Prostate gland (tissue), 2 donors: ENCODE data around the gene RABL3. TPM values are rescaled to one million over a fixed set of nuclear protein-coding genes. Genes with fewer than 3 reads are reported as not detected.

Source experiments
- DNase-seq: peaks from one replicate; pipeline ENCODE4 v3.0.0-alpha.2; 2019; ENCODE audit warnings: low spot score
- H3K27ac ChIP-seq, 2 donors: fragments of 200-600 bp; sonication (generic); 2 replicates each; pipeline ENCODE4 v1.5.1; 2017 to 2019
- H3K27me3 ChIP-seq: fragments of 200-600 bp; sonication (generic); replicated peaks from 2 replicates; pipeline ENCODE4 v1.5.1; 2019; ENCODE audit not compliant: insufficient read depth
- H3K36me3 ChIP-seq, 2 donors: fragments of 200-600 bp; sonication (generic); 1 replicate in 1 of 2; 2 replicates in 1 of 2; pipeline versions ENCODE4 v1.5.1 to v1.8.1; 2017 to 2019
- H3K4me1 ChIP-seq: fragments of 200-600 bp; sonication (generic); replicated peaks from 2 replicates; pipeline ENCODE4 v1.5.1; 2019
- H3K4me3 ChIP-seq, 2 donors: fragments of 200-600 bp; sonication (generic); 2 replicates each; pipeline ENCODE4 v1.5.1; 2017 to 2019
- H3K9me3 ChIP-seq: fragments of 200-600 bp; sonication (generic); 2 replicates; pipeline ENCODE4 v1.5.1; 2017
- POLR2A ChIP-seq: fragments of 450-650 bp; IDR thresholded peaks from one replicate; pipeline ENCODE4 v1.6.1; 2016; ENCODE audit warnings: antibody characterized with exemption, mild to moderate bottlenecking
- POLR2AphosphoS5 ChIP-seq: sonication (generic); formaldehyde crosslinking; IDR thresholded peaks from one replicate; pipeline ENCODE4 v1.6.1; 2017; ENCODE audit warnings: antibody characterized with exemption
- WGBS: methylation state at CpG from one replicate; pipeline ENCODE4 v1.1.5; 2018; 5-methylcytosine and 5-hydroxymethylcytosine counted together
- intact Hi-C: fragments of 100-400 bp; cut with DNase I; formaldehyde crosslinking; loops from one replicate; pipeline ENCODE4 v1.14.2; 2022
- total RNA-seq, 2 donors: library from RNA; depleted of rRNA; stranded (reverse); fragments of >200 nt; gene quantifications; one replicate each; pipeline ENCODE4 v1.1.0, GENCODE V29; 2016
- TF ChIP-seq, protein P1 (sequence below), 4 experiments: fragments of 200-600 bp in 2 of 4; fragments of 450-650 bp in 2 of 4; sonication (generic) in 2 of 4; IDR thresholded peaks; 1 replicate in 3 of 4; 2 replicates in 1 of 4; pipeline ENCODE4 v1.5.1; 2016 to 2019; ENCODE audit warnings: antibody characterized with exemption in 4 of 4, mild to moderate bottlenecking in 2 of 4, moderate library complexity in 2 of 4

RABL3 gene
- total RNA-seq, 2 donors from 2014 or later = 13.5 to 24.2 TPM

DNA sequence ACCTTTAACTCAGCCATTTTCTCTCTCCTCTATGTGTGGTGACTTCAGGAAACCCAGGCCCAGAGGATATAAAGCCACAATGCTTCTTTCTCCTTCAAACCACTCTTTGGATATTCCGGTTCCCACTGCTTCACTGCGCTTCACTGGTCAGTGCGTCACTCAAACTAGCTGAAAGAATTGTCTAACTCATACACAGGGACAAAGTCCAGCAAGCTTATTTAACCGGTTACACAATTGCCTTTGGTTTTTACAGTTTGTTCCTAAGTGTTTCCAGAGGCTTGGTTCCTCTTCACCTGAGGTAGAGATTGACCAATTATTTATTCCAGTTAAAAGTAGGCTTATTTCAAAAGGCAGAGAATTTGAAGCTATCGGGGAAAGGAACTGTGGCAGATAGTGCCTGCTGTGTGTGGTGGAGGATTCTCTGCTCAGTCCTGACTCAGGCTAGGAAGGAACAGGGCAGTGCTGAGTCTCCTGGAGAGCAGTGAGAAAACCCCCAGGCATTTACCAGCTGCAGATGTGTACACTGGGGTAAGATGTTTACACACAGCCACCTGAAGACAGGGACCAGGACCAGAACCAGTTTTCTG, 60.1 kb downstream of the RABL3 start, which contains the start of gene HGD:
HGD (minus strand) TSS at position 145 of the 587 bp plus-strand sequence; CDS start at position 17, 128 bp downstream.
- 81% methylated on average over 5 of the region's 5 CpGs for WGBS
- no peaks in the 10 kb centered on the region for H3K27me3 ChIP-seq
- H3K4me3 ChIP-seq = peak within 1 kb of the TSS; percentile 25 to 38
- TF ChIP-seq, protein P1, sequence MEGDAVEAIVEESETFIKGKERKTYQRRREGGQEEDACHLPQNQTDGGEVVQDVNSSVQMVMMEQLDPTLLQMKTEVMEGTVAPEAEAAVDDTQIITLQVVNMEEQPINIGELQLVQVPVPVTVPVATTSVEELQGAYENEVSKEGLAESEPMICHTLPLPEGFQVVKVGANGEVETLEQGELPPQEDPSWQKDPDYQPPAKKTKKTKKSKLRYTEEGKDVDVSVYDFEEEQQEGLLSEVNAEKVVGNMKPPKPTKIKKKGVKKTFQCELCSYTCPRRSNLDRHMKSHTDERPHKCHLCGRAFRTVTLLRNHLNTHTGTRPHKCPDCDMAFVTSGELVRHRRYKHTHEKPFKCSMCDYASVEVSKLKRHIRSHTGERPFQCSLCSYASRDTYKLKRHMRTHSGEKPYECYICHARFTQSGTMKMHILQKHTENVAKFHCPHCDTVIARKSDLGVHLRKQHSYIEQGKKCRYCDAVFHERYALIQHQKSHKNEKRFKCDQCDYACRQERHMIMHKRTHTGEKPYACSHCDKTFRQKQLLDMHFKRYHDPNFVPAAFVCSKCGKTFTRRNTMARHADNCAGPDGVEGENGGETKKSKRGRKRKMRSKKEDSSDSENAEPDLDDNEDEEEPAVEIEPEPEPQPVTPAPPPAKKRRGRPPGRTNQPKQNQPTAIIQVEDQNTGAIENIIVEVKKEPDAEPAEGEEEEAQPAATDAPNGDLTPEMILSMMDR (IDR thresholded peaks at IDR 0.05) = no peak
- TF ChIP-seq POLR2A (no peak), POLR2AphosphoS5 (peak; percentile 66)
- intact Hi-C loops = no loop called here
- peaks cover 8% of the 10 kb centered on the region for H3K4me1 ChIP-seq
- peak; percentile 42 for DNase-seq
- peak within 1 kb of the TSS; percentile 77 to 84 for H3K27ac ChIP-seq
- no peaks in the 10 kb centered on the region for H3K9me3 ChIP-seq
- no peaks in the 10 kb centered on the region for H3K36me3 ChIP-seq

DNA sequence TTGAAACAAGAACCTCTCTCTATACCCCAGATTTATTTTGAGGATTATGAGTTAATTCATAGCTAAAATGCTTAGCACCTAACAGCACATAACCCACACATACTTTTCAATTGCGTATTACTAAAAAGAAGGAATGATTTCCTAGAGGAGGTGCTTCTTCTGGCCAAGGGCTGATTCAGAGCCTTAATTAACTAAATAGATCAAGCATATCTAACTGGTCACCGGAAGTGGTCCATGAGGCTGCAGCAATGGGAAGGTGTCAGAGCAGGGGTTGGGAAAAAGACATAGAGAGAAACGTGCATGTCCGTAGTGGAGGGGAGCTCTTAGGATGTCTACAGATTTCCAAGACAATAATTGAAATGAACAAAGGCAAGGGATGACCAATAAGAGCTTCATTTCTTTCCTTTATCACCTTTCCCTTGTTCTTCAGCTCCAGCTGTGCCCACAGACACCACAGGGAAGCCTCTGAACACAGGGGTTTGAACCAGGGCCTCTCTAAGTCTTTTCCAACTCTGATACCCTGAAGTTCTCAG, 60.7 kb downstream of the RABL3 start:
- H3K36me3 ChIP-seq = no peaks in the 10 kb centered on the region
- intact Hi-C loops = no loop called here
- WGBS = 90% methylated on average over 4 of the region's 4 CpGs
- no peak for DNase-seq
- H3K9me3 ChIP-seq = no peaks in the 10 kb centered on the region
- peak overlapping the region; percentile 77 to 84 for H3K27ac ChIP-seq
- no peaks in the 10 kb centered on the region for H3K27me3 ChIP-seq
- H3K4me3 ChIP-seq = peak overlapping the region; percentile 25 to 38
- H3K4me1 ChIP-seq = peaks cover 8% of the 10 kb centered on the region
- no peak for TF ChIP-seq POLR2AphosphoS5
- TF ChIP-seq, protein P1 (IDR thresholded peaks at IDR 0.05) = no peak
- no peak for TF ChIP-seq POLR2A

GRCh38 chr3:120681018-120681417, 61.3 kb downstream of the RABL3 start:
- Histone ChIP-seq H3K36me3 (no peaks in the 10 kb centered on the region), H3K27ac (peak overlapping the region; percentile 77 to 84), H3K4me1 (peaks cover 8% of the 10 kb centered on the region), H3K4me3 (peak overlapping the region; percentile 25 to 38), H3K27me3 (no peaks in the 10 kb centered on the region), H3K9me3 (no peaks in the 10 kb centered on the region)
- 67% methylated on average over 2 of the region's 2 CpGs for WGBS
- DNase-seq = no peak
- TF ChIP-seq, protein P1 (IDR thresholded peaks at IDR 0.05) = no peak
- TF ChIP-seq POLR2A = no peak
- TF ChIP-seq POLR2AphosphoS5 = no peak
- intact Hi-C loops = no loop called here

GRCh38 chr3:120680193-120680894, 62.0 kb downstream of the RABL3 start:
- Histone ChIP-seq H3K27me3 (no peaks in the 10 kb centered on the region), H3K4me1 (peaks cover 8% of the 10 kb centered on the region), H3K4me3 (peak overlapping the region; percentile 25 to 38), H3K9me3 (no peaks in the 10 kb centered on the region), H3K27ac (peak overlapping the region; percentile 77 to 84), H3K36me3 (no peaks in the 10 kb centered on the region)
- TF ChIP-seq POLR2A (no peak), POLR2AphosphoS5 (no peak)
- TF ChIP-seq, protein P1 (IDR thresholded peaks at IDR 0.05) = no peak
- no peak for DNase-seq
- WGBS = 95% methylated on average over 3 of the region's 3 CpGs
- intact Hi-C loops = no loop called here
